Gastroesophageal sphincter (tissue), 4 donors: ENCODE results near the gene PWP1. TPM values are rescaled to one million over a fixed set of nuclear protein-coding genes. Genes with fewer than 3 reads are reported as not detected.

Source experiments
- ATAC-seq: fragments of 150-250 bp; one replicate; pipeline ENCODE4 v1.9.1; 2016; ENCODE audit warnings: mild to moderate bottlenecking, moderate library complexity
- H3K27ac ChIP-seq, 4 donors: fragments of 200-600 bp; sonication (generic) in 3 of 4; 1 replicate in 3 of 4; 2 replicates in 1 of 4; pipeline ENCODE4 v1.5.1; 2016 to 2019
- H3K27me3 ChIP-seq: fragments of 200-600 bp; sonication (generic); one replicate; pipeline ENCODE4 v1.5.1; 2019
- H3K36me3 ChIP-seq, 2 donors: fragments of 200-600 bp; sonication (generic); one replicate each; pipeline ENCODE4 v1.5.1; 2019; ENCODE audit warnings: control low read depth in 1 of 2
- H3K4me1 ChIP-seq, 3 donors: fragments of 200-600 bp; sonication (generic); 1 replicate in 2 of 3; 2 replicates in 1 of 3; pipeline ENCODE4 v1.5.1; 2016 to 2019; ENCODE audit warnings: control low read depth in 2 of 3
- H3K4me3 ChIP-seq, 2 donors: fragments of 200-600 bp; sonication (generic); one replicate each; pipeline ENCODE4 v1.5.1; 2019; ENCODE audit warnings: mild to moderate bottlenecking in 1 of 2, moderate library complexity in 1 of 2
- H3K9me3 ChIP-seq, 3 donors: fragments of 200-600 bp; sonication (generic); one replicate each; pipeline ENCODE4 v1.5.1; 2017 to 2019; ENCODE audit warnings: control low read depth in 2 of 3
- CTCF ChIP-seq, 4 experiments: fragments of 200-600 bp in 2 of 4; fragments of 450-650 bp in 2 of 4; sonication (generic) in 1 of 4; IDR thresholded peaks; one replicate each; pipeline ENCODE4 v1.5.1; 2017 to 2019; ENCODE audit warnings: antibody characterized with exemption in 4 of 4, mild to moderate bottlenecking in 2 of 4, moderate library complexity in 2 of 4
- EP300 ChIP-seq: sonication (generic); formaldehyde crosslinking; IDR thresholded peaks from one replicate; pipeline ENCODE4 v1.6.1; 2017; ENCODE audit warnings: antibody characterized with exemption, mild to moderate bottlenecking
- POLR2A ChIP-seq, 2 donors: fragments of 450-650 bp; IDR thresholded peaks; one replicate each; pipeline ENCODE4 v1.6.1; 2017; ENCODE audit warnings: antibody characterized with exemption in 2 of 2, mild to moderate bottlenecking in 2 of 2, moderate library complexity in 1 of 2
- POLR2AphosphoS5 ChIP-seq: sonication (generic); formaldehyde crosslinking; IDR thresholded peaks from one replicate; pipeline ENCODE4 v1.6.1; 2017; ENCODE audit warnings: antibody characterized with exemption
- WGBS, 2 donors: methylation state at CpG; one replicate each; pipeline ENCODE4 v1.1.5; 2018; ENCODE audit warnings: low coverage in 1 of 2; 5-methylcytosine and 5-hydroxymethylcytosine counted together
- total RNA-seq, 4 donors: library from RNA; depleted of rRNA; stranded (reverse); fragments of >200 nt; gene quantifications; one replicate each; pipeline ENCODE4 v1.1.0, GENCODE V29; 2016

The PWP1 gene
- total RNA-seq, 4 donors from 2014 or later, result 48.6 to 117 (median 60.7) TPM

GRCh38 chr12:107660235-107660634 is 25.4 kb upstream of the PWP1 start:
- Histone ChIP-seq H3K36me3 (no peaks in the 10 kb centered on the region), H3K9me3 (no peaks in the 10 kb centered on the region), H3K4me3 (no peak overlapping the region), H3K27ac (no peak overlapping the region), H3K4me1 (no peaks in the 10 kb centered on the region), H3K27me3 (peaks cover 25% of the 10 kb centered on the region)
- TF ChIP-seq CTCF (IDR thresholded peaks at IDR 0.05) (no peak), POLR2AphosphoS5 (no peak), POLR2A (IDR thresholded peaks at IDR 0.05) (no peak), EP300 (no peak)
- no peak for ATAC-seq
- WGBS, 2 donors, result 58% methylated on average over 5 of the region's 8 CpGs; no CpG with 5 or more reads in 1 of the 2 donors

- H3K4me1 ChIP-seq, result no peaks in the 10 kb centered on the region
- H3K27me3 ChIP-seq, result peaks cover 31% of the 10 kb centered on the region
- TF ChIP-seq POLR2A (IDR thresholded peaks at IDR 0.05) (no peak), CTCF (IDR thresholded peaks at IDR 0.05) (no peak), EP300 (no peak), POLR2AphosphoS5 (no peak)
- WGBS, 2 donors, result 55 to 71% methylated on average over 8 to 11 of the region's 12 CpGs
- ATAC-seq, result no peak
- no peak overlapping the region for H3K4me3 ChIP-seq
- H3K27ac ChIP-seq, result no peak overlapping the region
- H3K36me3 ChIP-seq, result no peaks in the 10 kb centered on the region
- no peaks in the 10 kb centered on the region for H3K9me3 ChIP-seq
Measured at GRCh38 chr12:107660861-107661415, 24.7 kb upstream of the PWP1 start.

- no peaks in the 10 kb centered on the region for H3K9me3 ChIP-seq
- 55 to 60% methylated on average over 2 to 3 of the region's 3 CpGs for WGBS, 2 donors
- no peaks in the 10 kb centered on the region for H3K4me1 ChIP-seq
- no peaks in the 10 kb centered on the region for H3K36me3 ChIP-seq
- H3K4me3 ChIP-seq, result no peak overlapping the region
- H3K27ac ChIP-seq, result no peak overlapping the region
- peaks cover 37% of the 10 kb centered on the region for H3K27me3 ChIP-seq
- ATAC-seq, result no peak
- TF ChIP-seq EP300 (no peak), POLR2AphosphoS5 (no peak), CTCF (IDR thresholded peaks at IDR 0.05) (no peak), POLR2A (IDR thresholded peaks at IDR 0.05) (no peak)
Measured at GRCh38 chr12:107661830-107662229, 23.8 kb upstream of the PWP1 start.

GRCh38 chr12:107662484-107662883 is 23.1 kb upstream of the PWP1 start:
- Histone ChIP-seq H3K4me3 (no peak overlapping the region), H3K4me1 (no peaks in the 10 kb centered on the region), H3K27me3 (peaks cover 44% of the 10 kb centered on the region), H3K36me3 (no peaks in the 10 kb centered on the region), H3K27ac (no peak overlapping the region), H3K9me3 (no peaks in the 10 kb centered on the region)
- 55 to 57% methylated on average over 4 to 6 of the region's 6 CpGs for WGBS, 2 donors
- TF ChIP-seq POLR2AphosphoS5 (no peak), EP300 (no peak), CTCF (IDR thresholded peaks at IDR 0.05) (no peak), POLR2A (IDR thresholded peaks at IDR 0.05) (no peak)
- ATAC-seq, result no peak

GRCh38 chr12:107663277-107663676 is 22.3 kb upstream of the PWP1 start:
- Histone ChIP-seq H3K27me3 (peaks cover 49% of the 10 kb centered on the region), H3K4me3 (no peak overlapping the region), H3K9me3 (no peaks in the 10 kb centered on the region), H3K27ac (no peak overlapping the region), H3K36me3 (no peaks in the 10 kb centered on the region), H3K4me1 (no peaks in the 10 kb centered on the region)
- WGBS, 2 donors, result 61 to 64% methylated on average over 5 to 6 of the region's 6 CpGs
- ATAC-seq, result no peak
- TF ChIP-seq POLR2AphosphoS5 (no peak), EP300 (no peak), POLR2A (IDR thresholded peaks at IDR 0.05) (no peak), CTCF (IDR thresholded peaks at IDR 0.05) (no peak)
